Right forelimb (tissue), 1 donor: ENCODE measurements around the gene CCDC92.

ENCODE experiments used
- DNase-seq: peaks from one replicate; pipeline ENCODE4 v3.0.0-alpha.2; 2018

Gene CCDC92

DNA sequence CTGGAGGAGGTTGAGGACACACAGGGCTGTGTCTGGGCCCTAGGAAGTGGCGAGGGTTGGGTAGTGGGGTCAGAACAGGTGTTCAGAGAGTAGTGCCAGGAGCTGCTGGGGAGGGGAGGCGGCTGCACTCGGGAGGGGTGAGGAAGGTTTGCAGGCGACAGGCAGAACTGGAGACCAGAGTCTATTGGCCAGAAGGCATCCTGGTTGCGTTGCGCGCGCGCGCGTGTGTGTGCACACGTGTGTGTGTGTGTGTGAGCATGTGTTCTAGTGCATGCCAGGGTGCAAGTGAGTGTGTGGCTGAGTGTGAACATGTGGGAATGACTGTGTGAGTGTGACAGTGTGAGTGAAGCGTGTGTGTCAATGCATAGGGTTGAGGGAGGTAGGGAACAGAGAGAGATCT lies 86.4 kb downstream of the CCDC92 start:
- no peak for DNase-seq
